Ovary (tissue), 9 donors: Measurements from ENCODE around the gene ETV3L. TPM values are rescaled to one million over a fixed set of nuclear protein-coding genes. Genes with fewer than 3 reads are reported as not detected.

Experiments used
- DNase-seq, 5 donors: peaks; one replicate each; pipeline ENCODE4 v3.0.0-alpha.2; 2019 to 2020
- H3K27ac ChIP-seq, 2 donors: fragments of 200-600 bp; one replicate each; pipeline versions ENCODE4 v1.5.1 to v1.8.0; 2019 to 2022
- H3K27me3 ChIP-seq: fragments of 200-600 bp; one replicate; pipeline ENCODE4 v1.8.0; 2022
- H3K36me3 ChIP-seq: fragments of 200-600 bp; sonication (generic); one replicate; pipeline ENCODE4 v1.5.1; 2019
- H3K4me1 ChIP-seq: one replicate; pipeline ENCODE4 v1.8.1; 2013; ENCODE audit warnings: mild to moderate bottlenecking, moderate library complexity; ENCODE audit not compliant: insufficient read depth
- H3K4me3 ChIP-seq: fragments of 200-600 bp; sonication (generic); one replicate; pipeline ENCODE4 v1.5.1; 2017
- H3K9me3 ChIP-seq, 2 donors: fragments of 200-600 bp in 1 of 2; sonication (generic) in 1 of 2; one replicate each; pipeline versions ENCODE4 v1.5.1 to v1.8.1; 2013 to 2019; ENCODE audit warnings: mild to moderate bottlenecking in 1 of 2, moderate library complexity in 1 of 2
- CTCF ChIP-seq, 3 donors: fragments of 450-650 bp in 2 of 3; fragments of 200-600 bp in 1 of 3; IDR thresholded peaks; one replicate each; pipeline versions ENCODE4 v1.5.1 to v1.8.0; 2016 to 2022; ENCODE audit warnings: antibody characterized with exemption in 3 of 3, mild to moderate bottlenecking in 1 of 3
- EP300 ChIP-seq: sonication (generic); formaldehyde crosslinking; IDR thresholded peaks from one replicate; pipeline ENCODE4 v1.6.1; 2017; ENCODE audit warnings: antibody characterized with exemption
- POLR2A ChIP-seq: fragments of 450-650 bp; IDR thresholded peaks from one replicate; pipeline ENCODE4 v1.6.1; 2017; ENCODE audit warnings: antibody characterized with exemption, mild to moderate bottlenecking, moderate library complexity
- WGBS, 3 donors: extraction: QIAGEN DNeasy Blood & Tissue Kit in 1 of 3; methylation state at CpG; one replicate each; pipeline versions ENCODE4 v1.1.5 to v1.1.7; 2013 to 2017; 5-methylcytosine and 5-hydroxymethylcytosine counted together
- intact Hi-C, 4 donors: fragments of 100-400 bp; cut with DNase I; formaldehyde crosslinking; loops; one replicate each; pipeline versions ENCODE4 v1.11.0 to v1.15.1; 2022 to 2023
- polyA plus RNA-seq, 2 donors: library from polyadenylated mRNA; stranded (reverse); fragments of 200-250 nt in 1 of 2; fragments of 350-450 nt in 1 of 2; fragmentation: Illumina TruSeq in 1 of 2; extraction: RNeasy Lipid Tissue Mini Kit (QIAGEN cat#74804) in 1 of 2; gene quantifications; one replicate each; pipeline ENCODE4 v1.2.3, GENCODE V29; 2013 to 2014
- total RNA-seq, 7 donors: library from RNA; depleted of rRNA in 2 of 7; stranded (reverse); fragments of >200 nt in 2 of 7; fragmentation: NEBNext Ultra II Directional in 3 of 7; extraction: Animal tissue kit (Norgen Biotek cat#: 25700) in 3 of 7; gene quantifications; one replicate each; pipeline versions ENCODE4 v1.1.0 to v1.2.4, GENCODE V29; 2016 to 2023
- donor health status: DM: no; HTN: no; CAD: no; lungs with moderate emphysema.
- donor health status: DM: no; HTN: no; CAD: no.
- donor health status: Bipolar disorder and iron deficiency.
- donor health status: DM: yes; HTN: yes; CAD: no.
- donor health status: DM: no; HTN: no; CAD: no.
- donor health status: DM: yes; HTN: yes; CAD: no.

ETV3L gene
- total and polyA plus RNA-seq, 9 donors: not detected

GRCh38 chr1:157090196-157090647, 9.4 kb downstream of the ETV3L start:
- H3K36me3 ChIP-seq: no peaks in the 10 kb centered on the region

GRCh38 chr1:157089789-157090188, 9.8 kb downstream of the ETV3L start:
- Histone ChIP-seq H3K27ac (no peak overlapping the region), H3K4me1 (no peaks in the 10 kb centered on the region), H3K36me3 (no peaks in the 10 kb centered on the region), H3K9me3 (no peaks in the 10 kb centered on the region), H3K4me3 (no peak overlapping the region), H3K27me3 (no peaks in the 10 kb centered on the region)
- intact Hi-C loops: loop anchor here (1.0 to 10.0 kb wide), 4 partner anchors 65 to 405 kb away; no protein-coding TSS in a partner anchor
- WGBS, 3 donors: 78 to 83% (median 82%) methylated on average over 9 of the region's 9 CpGs
- TF ChIP-seq POLR2A (no peak), CTCF (IDR thresholded peaks at IDR 0.05) (no peak), EP300 (no peak)
- DNase-seq: no peak

More at GRCh38 chr1:157090196-157090647, 9.4 kb downstream of the ETV3L start:
- H3K27me3 ChIP-seq: no peaks in the 10 kb centered on the region
- H3K4me1 ChIP-seq: no peaks in the 10 kb centered on the region
- DNase-seq: peak; percentile 83 to 94 (median 92)
- H3K27ac ChIP-seq: no peak overlapping the region
- no peaks in the 10 kb centered on the region for H3K9me3 ChIP-seq
- WGBS, 3 donors: 4 to 6% (median 6%) methylated on average over 10 of the region's 10 CpGs
- intact Hi-C loops: loop anchor here (1.0 to 10.0 kb wide), 4 partner anchors 65 to 405 kb away; no protein-coding TSS in a partner anchor
- no peak overlapping the region for H3K4me3 ChIP-seq
- TF ChIP-seq EP300 (no peak), CTCF (IDR thresholded peaks at IDR 0.05) (peak; percentile 84 to 86 (median 84))

- H3K4me3 ChIP-seq: no peak overlapping the region
- H3K36me3 ChIP-seq: no peaks in the 10 kb centered on the region
- DNase-seq: no peak
- H3K27me3 ChIP-seq: no peaks in the 10 kb centered on the region
- no peaks in the 10 kb centered on the region for H3K9me3 ChIP-seq
- no peaks in the 10 kb centered on the region for H3K4me1 ChIP-seq
- H3K27ac ChIP-seq: no peak overlapping the region
- TF ChIP-seq POLR2A (no peak), EP300 (no peak), CTCF (IDR thresholded peaks at IDR 0.05) (no peak)
- intact Hi-C loops: no loop called here
Observed at GRCh38 chr1:157088607-157089006, 11.0 kb downstream of the ETV3L start.

- no peak for DNase-seq
- Histone ChIP-seq H3K4me3 (no peak overlapping the region), H3K27me3 (no peaks in the 10 kb centered on the region), H3K4me1 (no peaks in the 10 kb centered on the region), H3K9me3 (no peaks in the 10 kb centered on the region), H3K36me3 (no peaks in the 10 kb centered on the region), H3K27ac (no peak overlapping the region)
- intact Hi-C loops: no loop called here
- 86 to 88% (median 87%) methylated on average over 5 of the region's 5 CpGs for WGBS, 3 donors
- TF ChIP-seq CTCF (IDR thresholded peaks at IDR 0.05) (no peak), EP300 (no peak), POLR2A (no peak)
Observed at GRCh38 chr1:157087030-157087429, 12.6 kb downstream of the ETV3L start.
